HT-29 (cell line): ENCODE results near the gene PDCD1LG2. TPM values are rescaled to one million over a fixed set of nuclear protein-coding genes. Genes with fewer than 3 reads are reported as not detected.
"Not testable (repeated sequence)": the region's sequence is repeated elsewhere in the genome, so short reads cannot be mapped to it uniquely, and the experiment has no call there.

Source experiments
- DNase-seq: peaks from one replicate; pipeline ENCODE4 v3.0.0-alpha.2; 2015; ENCODE audit warnings: low spot score
- total RNA-seq: library from RNA; depleted of rRNA; stranded (reverse); fragments of >200 nt; shearing (Covaris generic); gene quantifications from 2 replicates; pipeline ENCODE4 v1.2.3, GENCODE V29; 2014

PDCD1LG2 gene
- total RNA-seq, 1 experiment from 2014 or later = not detected

DNA sequence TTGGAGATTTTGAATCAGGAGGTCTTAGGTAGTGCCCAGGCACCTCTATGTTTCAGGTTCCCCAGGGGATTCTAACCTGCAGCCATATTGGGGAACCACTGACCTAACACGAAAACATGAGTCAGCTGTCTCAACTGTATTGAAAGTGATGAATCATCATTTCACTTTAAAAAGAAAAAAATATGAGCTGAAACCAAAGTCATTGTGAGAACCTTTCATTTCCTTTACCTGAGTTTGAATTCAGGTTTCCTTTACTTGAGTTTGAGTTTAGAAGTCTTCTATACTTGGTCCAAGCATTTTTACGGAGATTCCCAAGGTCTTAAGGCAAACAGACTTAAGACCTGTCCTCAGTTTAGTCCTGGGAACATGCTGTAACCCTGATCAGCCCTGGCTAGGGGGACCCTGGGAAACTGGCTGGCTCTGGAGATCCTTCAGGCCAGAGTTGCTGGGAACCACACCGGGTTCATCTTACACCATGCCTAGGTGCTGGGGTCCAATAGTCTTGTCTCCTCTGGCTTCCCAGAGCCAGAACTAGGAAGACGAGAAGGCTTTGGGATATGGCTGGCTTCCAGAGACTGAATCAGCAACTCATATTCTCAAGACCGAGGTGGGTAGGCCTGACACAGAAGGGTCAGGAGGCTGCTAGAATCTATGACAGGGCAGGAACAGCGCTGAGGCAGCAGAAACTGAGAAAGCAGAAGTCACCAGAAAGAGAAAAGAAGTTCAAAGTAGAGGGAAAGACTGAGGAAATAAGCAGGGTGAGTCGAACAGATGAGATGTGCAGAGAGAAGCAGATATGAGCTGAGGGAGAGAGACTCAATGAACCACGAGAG is 16.4 kb upstream of the PDCD1LG2 start:
- no peak for DNase-seq

DNA sequence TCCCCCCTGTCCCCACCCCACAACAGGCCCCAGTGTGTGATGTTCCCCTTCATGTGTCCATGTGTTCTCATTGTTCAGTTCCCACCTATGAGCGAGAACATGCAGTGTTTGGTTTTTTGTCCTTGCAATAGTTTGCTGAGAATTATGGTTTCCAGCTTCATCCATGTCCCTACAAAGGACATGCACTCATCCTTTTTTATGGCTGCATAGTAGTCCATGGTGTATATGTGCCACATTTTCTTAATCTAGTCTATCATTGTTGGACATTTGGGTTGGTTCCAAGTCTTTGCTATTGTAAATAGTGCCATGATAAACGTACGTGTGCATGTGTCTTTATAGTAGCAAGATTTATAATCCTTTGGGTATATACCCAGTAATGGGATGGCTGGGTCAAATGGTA is 15.6 kb upstream of the PDCD1LG2 start:
- DNase-seq = not testable (repeated sequence)

DNA sequence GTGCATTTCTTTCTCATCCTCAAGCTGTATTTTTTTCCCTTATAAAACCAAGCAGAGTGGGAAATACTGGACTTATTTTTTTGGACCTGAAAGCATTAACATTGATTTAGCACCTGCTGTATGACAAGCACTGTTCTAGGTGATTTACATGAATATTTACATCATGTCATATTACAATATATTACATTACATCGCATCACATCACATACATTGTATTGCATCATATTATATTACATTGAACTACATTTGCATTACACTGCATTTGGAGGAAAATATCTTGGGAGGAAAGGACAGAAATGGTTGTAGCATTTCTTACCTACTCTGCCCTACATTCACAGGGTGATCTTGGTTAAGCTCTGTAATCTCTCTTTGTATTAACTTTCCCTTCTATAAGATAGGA is 11.2 kb upstream of the PDCD1LG2 start:
- no peak for DNase-seq

DNA sequence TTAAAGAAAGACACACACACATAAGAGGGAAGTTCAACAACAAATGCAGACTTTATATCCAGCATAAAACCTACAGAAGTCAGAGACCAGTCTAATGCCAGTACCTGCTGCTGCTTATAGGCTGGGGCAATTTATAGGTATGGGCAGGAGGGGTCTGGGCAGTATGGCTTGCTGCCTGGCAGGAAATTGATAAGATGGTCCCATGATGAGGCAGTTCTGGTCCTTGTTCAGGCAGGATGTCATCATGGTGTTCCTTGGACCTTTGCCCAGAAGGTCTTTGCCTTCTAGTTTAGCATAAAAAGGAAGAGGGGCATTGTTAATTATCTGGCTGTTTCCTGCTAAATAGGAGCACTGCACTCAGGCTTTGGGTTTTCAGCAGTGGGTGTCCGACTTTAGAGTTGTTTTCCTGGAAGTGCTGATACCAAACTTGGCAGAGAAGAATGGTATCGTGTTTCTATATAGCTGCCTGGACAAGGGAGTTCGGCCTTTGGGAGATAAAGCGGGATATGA is 10.4 kb upstream of the PDCD1LG2 start:
- DNase-seq = no peak

DNA sequence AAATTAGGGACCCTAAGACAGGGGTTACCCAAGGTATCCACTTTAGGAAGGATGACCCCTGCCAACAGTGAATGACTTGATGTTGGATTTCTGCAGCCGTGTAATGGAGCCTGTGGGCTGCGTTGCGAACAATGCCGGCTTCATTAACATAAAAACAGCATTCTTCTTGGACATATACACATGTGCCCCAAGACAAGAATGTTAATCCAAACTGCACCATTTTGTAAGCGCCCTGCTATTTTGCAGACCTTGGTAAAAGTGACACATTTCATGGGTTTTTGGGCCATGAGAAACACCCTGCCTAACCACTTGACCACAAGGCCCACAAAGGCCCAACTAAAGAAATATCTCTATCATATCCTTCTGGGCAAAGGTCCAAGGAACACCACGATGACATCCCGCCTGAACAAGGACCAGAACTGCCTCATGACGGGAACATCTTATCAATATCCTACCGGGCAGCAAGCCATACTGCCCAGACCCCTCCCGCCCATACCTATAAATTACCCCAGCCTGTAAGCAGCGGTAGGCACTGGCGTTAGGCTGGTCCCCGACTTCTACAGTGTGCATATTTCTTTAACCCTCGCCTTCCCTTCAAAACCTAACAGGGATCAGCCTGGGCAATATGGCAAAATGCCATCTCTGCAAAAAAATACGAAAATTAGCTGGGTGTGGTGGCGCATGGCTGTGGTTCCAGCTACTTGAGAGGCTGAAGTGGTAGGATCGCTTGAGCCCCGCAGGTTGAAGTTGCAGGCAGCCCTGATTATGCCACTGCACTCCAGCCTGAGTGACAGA is 9.7 kb upstream of the PDCD1LG2 start:
- DNase-seq = no peak

DNA sequence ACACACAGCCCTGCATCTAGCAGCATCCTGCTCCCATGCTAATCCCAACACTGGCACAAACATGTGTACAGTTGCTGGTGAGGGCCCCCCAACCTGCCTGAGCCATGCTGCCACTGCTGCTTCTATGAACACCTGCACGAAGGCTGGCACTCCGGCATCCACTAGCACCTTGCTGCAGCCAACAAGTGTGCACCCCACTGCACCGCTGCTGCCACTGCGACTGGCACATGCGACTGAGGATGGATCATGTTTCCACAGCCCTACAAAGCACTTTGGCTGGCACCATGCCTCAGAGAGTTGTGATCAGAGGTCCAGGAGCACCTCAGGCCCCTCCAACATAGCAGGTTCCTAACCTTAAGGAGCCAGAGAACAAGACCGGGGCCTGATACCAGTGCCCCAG is 7.8 kb upstream of the PDCD1LG2 start:
- DNase-seq = no peak

DNA sequence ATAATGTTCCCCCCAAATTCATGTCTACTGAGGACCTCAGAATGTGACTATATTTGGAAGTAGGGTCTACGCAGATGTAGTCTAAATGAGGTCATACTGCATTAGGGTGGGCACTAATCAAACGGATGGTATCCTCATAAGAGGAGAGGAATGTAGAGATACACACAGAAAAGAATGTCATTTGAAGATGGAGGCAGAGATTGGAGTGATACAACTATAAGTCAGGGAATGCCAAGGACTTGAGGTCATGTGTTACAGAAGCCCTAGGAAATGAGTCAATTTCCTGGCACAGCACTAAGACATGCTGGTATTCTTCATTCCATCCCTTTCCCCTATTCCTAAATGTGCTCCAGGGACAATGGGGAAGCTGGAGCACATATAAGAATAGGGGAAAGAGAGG is 758 bp upstream of the PDCD1LG2 start:
- no peak for DNase-seq

DNA sequence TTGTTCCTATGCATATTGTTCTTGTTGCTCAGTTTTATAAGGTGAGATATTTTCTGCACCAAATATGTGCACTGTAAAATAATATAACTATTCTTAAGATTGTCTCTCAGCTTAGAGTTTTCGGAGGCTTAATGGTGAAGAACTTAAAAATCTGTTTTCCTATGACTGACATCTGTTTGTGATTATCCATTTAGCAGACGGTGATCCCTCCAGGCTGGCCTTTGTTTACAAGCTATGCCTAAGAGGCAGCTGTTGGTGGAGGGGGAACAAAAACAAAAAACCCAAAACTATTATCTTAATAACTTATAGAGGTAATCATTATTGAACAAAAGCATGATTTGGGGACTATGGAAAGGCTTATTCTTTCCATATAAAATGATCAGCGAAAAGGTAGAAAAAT is 658 bp downstream of the PDCD1LG2 start:
- no peak for DNase-seq

DNA sequence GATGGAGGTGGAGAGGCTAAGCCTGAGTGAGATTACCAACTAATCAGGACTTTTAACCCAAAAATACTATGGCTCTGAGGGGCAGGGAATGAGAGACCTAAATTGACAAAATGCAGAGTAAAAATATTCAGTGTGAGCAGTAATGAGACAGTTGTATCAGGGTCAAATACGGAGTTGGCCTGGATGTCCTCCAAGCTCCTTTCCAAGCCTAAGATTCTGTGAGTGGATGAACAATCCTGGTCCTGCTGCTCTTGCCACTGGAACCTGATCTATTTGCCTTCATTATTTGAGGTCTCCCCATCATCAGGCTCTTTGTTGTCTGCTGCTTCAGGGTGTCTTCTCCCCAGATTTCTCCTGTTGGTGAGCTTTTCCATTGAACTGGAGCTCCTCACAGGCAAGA is 1.1 kb downstream of the PDCD1LG2 start:
- DNase-seq = no peak

DNA sequence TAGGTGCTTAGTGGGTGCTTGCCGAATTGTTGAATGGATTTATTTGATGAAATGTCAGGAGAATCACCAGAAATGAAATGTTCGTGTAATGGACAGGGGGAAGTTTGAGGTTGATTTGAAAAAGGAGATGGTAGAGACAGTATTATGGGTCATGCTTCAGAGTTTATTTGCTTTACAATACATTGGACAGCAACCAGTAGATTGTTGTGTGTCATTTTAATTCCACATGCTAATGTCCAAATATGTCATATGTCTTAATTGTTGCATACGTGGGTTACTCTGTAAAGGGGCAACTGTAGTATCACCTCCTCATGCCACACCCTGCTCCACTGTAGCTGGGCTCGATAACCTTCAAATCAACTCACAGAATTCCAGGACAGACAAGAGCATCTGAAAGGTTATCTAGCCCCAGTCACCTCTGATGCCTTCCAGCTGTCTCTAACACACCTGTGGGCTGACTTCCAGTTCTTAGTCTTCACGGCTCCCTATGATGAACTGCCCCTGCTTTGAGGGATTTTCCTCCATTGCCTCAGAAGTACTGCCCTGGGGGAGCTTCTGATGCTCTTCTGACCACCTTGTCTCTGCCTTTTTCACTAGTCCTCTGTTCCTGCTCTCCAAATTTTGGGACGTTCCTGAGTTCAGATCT is 1.7 kb downstream of the PDCD1LG2 start:
- no peak for DNase-seq

DNA sequence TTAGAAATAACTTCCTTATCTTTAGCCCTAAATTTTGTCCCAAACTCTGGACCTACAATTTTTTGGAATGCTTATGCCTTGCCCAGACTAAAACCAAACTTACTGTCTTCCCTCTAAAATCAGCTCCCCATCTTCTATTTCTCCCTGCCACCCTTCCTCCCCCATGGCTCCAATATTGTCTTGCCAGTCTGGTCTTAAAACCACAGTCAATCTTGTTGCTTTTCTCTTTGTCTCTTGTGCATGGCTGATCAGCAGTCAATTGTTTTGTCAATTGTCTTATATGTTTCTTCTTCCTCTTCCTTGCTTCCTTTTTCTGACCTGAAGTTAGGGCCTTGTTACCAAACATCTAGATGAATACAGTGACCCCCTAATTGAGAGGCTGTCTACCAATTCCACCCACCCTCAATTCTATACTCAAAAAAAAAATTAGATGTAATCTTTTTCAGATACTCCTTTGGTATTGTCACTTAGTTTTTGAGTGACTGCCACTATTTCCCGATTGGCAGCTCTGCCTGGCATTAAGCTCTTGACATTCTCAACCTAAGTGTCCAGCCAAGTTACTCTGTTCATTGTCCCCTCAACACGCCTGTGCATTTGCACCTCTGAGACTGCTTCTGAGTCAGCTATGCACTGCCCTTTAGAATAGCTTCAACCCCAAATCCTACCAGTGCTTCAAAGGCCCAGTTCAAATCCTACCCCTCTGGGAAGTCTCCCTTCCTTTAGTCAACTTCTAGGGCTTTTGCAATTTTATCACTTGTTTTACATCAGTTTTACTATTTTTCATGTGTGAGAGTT is 2.5 kb downstream of the PDCD1LG2 start:
- DNase-seq = no peak

DNA sequence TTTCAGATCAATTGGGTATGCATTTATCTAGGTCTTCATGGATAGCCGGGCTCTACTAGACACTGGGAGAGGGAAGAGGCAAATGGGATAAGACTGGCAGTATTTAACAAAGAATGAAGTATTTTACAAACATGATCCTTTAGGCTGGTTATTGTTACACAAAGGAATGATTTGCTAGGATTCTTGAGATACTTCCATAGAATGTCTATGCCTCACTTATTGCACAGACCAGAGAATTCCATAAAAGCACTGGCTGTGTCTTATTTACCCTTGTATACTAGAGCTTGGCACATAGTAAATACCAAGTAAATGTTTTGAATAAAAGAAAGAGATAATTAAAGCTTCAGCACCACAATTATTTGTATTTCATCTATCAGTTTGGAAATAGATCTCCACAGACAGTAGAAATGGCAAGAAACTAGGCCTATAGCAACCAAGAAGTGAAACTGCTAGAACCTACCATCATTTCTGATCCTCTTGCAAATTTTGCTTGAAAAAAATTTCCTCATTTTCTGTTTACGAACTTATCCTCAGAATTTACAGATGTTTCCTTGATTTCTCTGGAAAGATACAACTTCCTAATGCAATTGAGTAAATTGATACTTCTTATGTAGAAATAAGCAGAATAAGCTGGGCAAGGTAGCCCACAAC is 3.8 kb downstream of the PDCD1LG2 start:
- no peak for DNase-seq

DNA sequence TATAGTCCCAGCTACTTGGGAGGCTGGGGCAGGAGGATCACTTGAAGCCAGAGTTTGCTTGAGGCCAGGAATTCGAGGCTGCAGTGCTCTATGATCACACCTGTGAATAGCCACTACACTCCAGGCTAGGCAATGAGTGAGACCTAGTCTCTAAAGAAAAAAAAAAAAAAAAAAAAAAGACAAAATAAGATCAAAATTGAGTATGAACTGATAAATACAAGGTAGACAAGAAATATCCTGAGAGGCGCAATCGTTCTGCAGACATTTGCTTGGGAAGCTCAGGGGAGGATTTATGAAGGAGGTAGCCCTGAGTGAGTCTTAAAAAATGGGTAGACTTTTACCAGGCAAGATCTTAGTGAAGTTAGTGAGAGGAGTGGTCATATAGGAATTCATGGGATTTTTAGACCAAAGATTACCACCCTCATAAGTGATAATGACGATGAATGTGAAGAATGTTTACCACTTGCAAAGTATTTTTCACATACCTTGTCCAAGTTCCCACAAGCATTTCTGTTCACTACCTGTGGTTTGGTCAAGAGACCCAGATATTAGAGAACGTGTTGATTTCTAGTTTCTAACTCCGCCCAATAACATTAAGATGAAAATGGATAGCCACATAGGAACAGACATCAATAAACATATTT is 4.4 kb downstream of the PDCD1LG2 start:
- no peak for DNase-seq

DNA sequence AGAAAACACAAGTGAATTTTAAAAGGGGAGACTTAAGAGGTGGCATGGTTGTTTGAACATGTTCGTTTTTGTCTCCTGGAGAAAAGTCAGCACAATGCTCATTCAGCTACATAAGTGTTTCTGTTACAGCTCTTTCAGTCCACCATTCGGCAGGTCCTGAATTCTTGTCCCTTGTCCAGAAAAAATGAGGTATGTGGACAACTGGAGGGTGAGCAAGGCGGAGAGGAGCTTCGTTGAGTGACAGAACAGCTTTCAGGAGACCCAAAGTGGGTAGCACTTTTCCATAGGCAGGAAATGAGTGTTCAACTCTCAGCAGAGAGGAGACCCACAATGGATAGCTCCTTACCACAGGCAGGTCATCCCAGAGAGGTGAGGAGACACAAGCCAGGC is 4.9 kb downstream of the PDCD1LG2 start:
- no peak for DNase-seq

DNA sequence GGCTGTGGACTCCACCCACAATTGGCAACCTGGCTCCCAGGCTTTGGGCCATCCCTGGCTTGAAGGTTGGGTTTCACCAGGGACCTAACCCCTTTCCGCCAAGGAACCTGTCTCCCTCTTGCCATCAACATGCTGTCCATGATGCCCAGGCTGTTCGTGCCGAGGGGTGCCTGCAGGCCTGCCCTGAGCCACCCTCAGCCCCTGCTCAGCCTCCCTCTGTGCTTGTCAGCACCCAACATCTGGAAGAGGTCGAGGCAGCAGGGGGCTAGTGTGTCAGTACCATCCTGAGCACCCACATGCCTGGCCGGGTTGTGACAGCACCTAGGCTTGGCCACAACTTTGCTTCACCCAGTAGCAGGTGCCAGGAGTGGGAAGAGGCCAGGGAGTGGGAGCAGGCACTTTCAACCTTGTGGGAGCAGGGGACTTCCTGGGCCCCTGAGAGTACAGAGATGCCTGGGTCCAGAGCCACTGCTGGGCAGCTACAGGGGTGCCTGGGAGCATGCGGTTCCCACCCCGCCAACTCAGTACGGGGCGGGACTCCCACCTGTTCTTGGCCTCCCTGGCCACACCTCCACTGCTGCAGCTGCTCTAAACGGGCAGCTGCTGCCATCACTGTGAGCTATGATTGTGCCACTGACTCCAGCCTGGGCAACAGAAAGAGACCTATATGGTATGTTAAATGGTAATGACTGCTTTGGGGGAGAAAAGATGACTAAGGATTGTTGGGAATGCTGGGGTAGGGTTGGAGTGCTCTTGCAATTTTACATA is 6.3 kb downstream of the PDCD1LG2 start:
- DNase-seq = no peak

DNA sequence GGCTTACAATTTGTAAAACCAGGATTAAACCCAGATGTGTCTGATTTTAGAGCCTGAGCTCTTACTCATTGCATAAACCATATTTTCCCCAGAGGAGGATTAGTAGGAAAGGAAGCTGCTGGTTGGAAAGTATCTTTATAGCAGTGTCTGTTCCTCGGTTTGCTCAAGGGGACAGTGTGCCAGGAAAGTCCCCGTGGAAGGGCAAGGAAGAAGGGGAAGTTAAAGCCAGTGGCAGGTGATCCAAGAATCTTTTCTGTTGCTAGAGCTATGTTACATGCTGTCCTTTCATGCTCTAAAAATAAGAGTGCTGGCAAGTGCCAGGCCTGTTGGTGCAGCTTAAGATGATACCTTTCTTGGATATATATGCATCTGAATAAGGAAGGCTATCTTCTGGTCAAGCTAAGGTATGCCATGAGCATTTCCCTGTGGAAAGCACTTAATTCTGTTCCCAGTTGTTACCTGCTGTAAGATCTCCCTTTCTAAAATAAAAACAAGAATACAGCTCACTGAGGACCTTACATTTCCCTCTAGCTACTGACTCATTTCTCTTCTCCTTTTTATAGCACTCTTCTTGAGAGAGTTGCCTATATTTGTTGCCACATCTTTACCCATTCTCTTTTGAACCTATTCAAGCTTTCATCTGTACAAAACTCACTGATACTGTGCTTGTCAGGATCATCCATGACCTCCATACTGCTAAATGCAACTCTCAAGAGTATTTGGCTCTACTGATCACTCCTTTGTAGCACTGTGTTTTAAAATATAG is 8.0 kb downstream of the PDCD1LG2 start:
- DNase-seq = no peak

DNA sequence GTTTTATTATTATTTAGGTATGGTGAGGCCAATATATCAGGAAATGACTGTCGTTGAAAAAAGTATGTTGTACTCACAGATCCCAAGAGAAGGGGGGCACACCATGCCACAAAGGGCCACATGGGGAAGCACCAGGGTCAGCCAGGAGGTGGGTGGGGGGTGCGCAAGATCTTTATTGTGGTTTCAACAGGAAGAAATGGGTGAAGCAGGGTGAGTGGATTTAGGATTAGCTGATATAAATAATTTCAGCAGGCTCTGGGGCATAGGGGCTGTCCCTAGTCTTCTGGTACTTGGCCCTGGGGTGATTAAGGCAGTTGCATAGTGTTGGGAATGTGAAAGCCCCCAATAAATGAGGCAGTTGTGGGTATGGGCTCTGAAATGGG is 8.6 kb downstream of the PDCD1LG2 start:
- no peak for DNase-seq

DNA sequence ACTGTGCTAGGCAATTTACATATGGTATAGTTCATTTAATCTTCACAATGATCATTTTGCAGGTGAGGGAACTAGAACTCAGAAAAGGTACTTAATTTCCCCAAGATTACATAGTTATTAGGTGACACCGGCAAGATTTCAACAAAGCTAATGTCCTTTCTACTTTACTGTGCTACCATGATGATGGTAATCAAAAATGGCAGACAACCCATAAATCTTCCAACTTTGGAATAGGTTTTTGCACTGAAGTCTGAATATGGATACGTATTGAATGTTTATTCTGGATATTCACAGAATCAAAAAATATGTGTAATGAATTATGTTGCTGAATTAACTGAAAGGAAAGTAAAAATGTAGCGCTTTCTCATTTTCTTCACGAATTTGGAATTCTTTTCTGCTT is 13.8 kb downstream of the PDCD1LG2 start:
- DNase-seq = no peak

DNA sequence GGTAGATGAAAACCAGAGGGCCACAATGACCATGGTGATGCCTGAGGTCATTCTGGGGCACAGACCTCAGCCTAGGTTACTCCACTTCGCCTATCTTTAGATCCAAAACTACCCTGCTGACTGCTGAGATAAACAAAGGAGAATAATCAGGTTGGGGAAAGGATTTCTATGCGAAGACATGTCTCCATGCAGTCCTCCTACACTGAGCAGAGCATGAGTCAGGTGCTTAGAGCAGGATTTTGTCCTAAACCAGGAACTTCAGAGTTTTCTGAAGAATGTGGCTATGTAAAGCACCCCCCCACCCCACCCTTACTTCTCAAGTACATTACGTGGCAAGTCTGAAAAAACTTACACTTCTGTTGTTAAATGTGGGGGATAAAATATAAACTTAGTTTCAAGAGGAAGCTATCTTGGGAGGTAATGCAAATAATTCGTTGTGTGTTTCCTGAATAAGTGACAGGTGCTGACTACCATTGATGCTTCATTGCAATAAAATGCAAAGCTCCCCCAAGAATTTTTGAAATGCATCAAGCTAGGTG is 19.4 kb downstream of the PDCD1LG2 start:
- DNase-seq = no peak
